GM19328 (cell line): Measurements from ENCODE around the gene RUBCN.
"Not testable (repeated sequence)": the region's sequence is repeated elsewhere in the genome, so short reads cannot be mapped to it uniquely, and the experiment has no call there.

Experiments used
- ATAC-seq: cut with Tn5 transposase; IDR thresholded peaks from one replicate; pipeline ENCODE4 v1.9.1; 2021; ENCODE audit warnings: mild to moderate bottlenecking, moderate library complexity; ENCODE audit not compliant: unreplicated experiment

RUBCN gene

GRCh38 chr3:197690754-197691153, 46.0 kb downstream of the RUBCN start:
- no peak for ATAC-seq

GRCh38 chr3:197687570-197687969, 49.1 kb downstream of the RUBCN start:
- no peak for ATAC-seq

GRCh38 chr3:197686899-197687298, 49.8 kb downstream of the RUBCN start:
- no peak for ATAC-seq

GRCh38 chr3:197685546-197685945, 51.2 kb downstream of the RUBCN start:
- no peak for ATAC-seq

GRCh38 chr3:197683191-197683590, 53.5 kb downstream of the RUBCN start:
- ATAC-seq = no peak

- no peak for ATAC-seq
These were observed 54.0 kb downstream of the RUBCN start for GRCh38 chr3:197682713-197683112.

GRCh38 chr3:197680955-197681521, 55.7 kb downstream of the RUBCN start:
- no peak for ATAC-seq

- ATAC-seq = no peak
These were observed 60.8 kb downstream of the RUBCN start for GRCh38 chr3:197675951-197676350.

GRCh38 chr3:197675563-197675860, 61.2 kb downstream of the RUBCN start:
- no peak for ATAC-seq

- ATAC-seq = no peak
These were observed 61.8 kb downstream of the RUBCN start for GRCh38 chr3:197674741-197675562.

GRCh38 chr3:197673170-197673569, 63.5 kb downstream of the RUBCN start:
- ATAC-seq = no peak

- no peak for ATAC-seq
These were observed 66.3 kb downstream of the RUBCN start for GRCh38 chr3:197670361-197670760.

GRCh38 chr3:197667968-197668367, 68.7 kb downstream of the RUBCN start:
- ATAC-seq = no peak

GRCh38 chr3:197667293-197667692, 69.4 kb downstream of the RUBCN start:
- not testable (repeated sequence) for ATAC-seq

GRCh38 chr3:197666221-197666842, 70.4 kb downstream of the RUBCN start:
- not testable (repeated sequence) for ATAC-seq

- ATAC-seq = not testable (repeated sequence)
These were observed 71.2 kb downstream of the RUBCN start for GRCh38 chr3:197665549-197665948.

GRCh38 chr3:197665142-197665491, 71.6 kb downstream of the RUBCN start:
- ATAC-seq = peak; percentile 75

GRCh38 chr3:197664414-197665141, 72.1 kb downstream of the RUBCN start:
- ATAC-seq = peak; percentile 34

- ATAC-seq = not testable (repeated sequence)
These were observed 73.2 kb downstream of the RUBCN start for GRCh38 chr3:197663367-197664140.

GRCh38 chr3:197662352-197662751, 74.4 kb downstream of the RUBCN start:
- ATAC-seq = not testable (repeated sequence)

- not testable (repeated sequence) for ATAC-seq
These were observed 74.8 kb downstream of the RUBCN start for GRCh38 chr3:197661874-197662273.
